NCI-H82 (cell line): ENCODE results near the gene SLCO1C1.
A peak's percentile ranks its signal among the peaks of the same experiment; 100 is the strongest.

Source experiments
- DNase-seq: peaks from one replicate; lab custom pipeline; 2025; lab: John Stamatoyannopoulos, UW

The SLCO1C1 gene

DNA sequence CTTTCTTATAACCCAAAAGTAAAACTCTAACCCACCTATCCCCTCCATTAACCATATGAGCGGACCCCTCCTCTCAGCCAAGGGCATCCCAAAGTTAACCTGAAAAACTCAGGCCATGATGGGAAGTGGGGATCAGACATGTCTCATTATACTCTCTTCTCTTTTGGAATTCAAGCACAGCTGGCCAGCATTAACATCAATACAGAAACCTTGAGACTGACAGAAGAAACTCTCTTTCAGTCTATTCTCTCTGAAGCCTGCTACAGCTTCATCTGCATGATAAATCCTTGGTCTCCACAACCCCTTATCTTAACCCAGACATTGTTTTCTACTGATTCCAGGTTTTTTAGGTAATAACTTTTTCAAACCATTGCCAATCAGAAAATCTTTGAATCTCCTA is 97.8 kb downstream of the SLCO1C1 start:
- no peak for DNase-seq

DNA sequence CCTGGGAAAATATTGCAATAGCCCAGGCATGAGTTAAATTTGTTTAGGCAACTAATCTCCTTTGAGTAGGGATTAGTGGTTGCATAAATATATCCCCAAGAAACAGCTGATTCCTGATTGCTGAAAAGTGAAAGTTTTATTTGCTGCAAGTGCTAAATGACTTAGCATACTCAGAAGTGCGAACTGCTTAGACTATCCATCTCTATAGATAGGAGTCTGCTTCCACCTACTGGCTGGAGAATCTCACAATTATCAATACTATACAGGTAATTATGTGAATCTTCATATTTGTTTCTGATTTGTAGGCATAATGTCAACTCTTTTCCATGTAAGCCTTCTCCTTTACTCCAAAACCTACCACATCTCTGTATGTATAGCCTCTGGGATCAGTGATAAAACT is 103.4 kb downstream of the SLCO1C1 start:
- DNase-seq: peak; percentile 78

DNA sequence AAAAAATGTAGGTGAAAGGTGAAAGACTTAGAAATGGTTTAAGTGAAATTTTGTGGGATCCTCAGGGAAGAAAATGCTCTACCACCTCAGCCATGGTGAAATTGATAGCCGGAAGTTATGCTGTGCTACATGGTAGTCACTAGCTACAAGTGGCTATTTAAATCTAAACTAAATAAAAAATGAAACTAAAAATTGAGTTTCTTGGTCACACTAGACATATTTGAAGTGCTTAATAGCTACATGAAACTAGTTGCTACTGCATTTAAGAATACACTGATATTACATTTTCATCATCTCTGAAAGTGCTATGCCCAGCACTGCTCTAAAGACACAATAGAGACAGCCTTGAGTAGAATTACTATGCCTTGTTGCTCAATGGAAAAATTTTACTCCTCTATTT is 105.0 kb downstream of the SLCO1C1 start:
- DNase-seq: no peak

DNA sequence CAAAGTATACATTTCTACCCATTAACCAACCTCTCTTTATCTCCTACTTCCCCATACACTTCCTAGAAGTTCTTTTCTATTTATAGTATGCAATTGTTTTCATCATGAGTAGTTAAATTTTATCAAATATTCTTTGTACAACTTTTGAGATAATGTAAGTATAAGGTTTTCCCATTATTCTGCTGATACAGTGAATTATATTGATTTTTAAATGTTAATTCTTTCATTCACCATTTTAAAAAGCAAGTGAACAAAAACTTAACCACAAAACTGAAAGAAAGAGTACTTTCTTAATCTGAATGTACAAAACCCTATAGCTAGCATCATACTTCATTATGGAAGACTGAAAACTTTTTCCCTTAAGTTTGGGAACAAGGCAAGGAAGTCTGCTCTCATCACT is 105.9 kb downstream of the SLCO1C1 start:
- DNase-seq: no peak
